A673 (cell line): ENCODE results near the gene ABHD17A. TPM values are rescaled to one million over a fixed set of nuclear protein-coding genes. Genes with fewer than 3 reads are reported as not detected.

Source experiments
- BruUV-seq: library from RNA; stranded (reverse); fragments of 400-500 nt; replicated peaks from 2 replicates; lab custom pipeline; 2021; lab: Mats Ljungman, UMichigan
- CTCF ChIA-PET: fragments of 300-600 bp; sonication (Branson Sonifier 250); formaldehyde crosslinking; loops from one replicate; lab custom pipeline; 2022; ENCODE audit warnings: antibody characterized with exemption; lab: Charles Lee
- POLR2A ChIA-PET: fragments of 300-600 bp; sonication (Branson Sonifier 250); formaldehyde crosslinking; loops from one replicate; lab custom pipeline; 2022; ENCODE audit warnings: antibody characterized with exemption; ENCODE audit not compliant: low non-redundant PET; lab: Charles Lee
- DNase-seq: peaks from one replicate; pipeline ENCODE4 v3.0.0-alpha.2; 2015; ENCODE audit warnings: low spot score
- H3K27ac ChIP-seq: fragments of 200-600 bp; sonication (generic); 2 replicates; pipeline ENCODE4 v1.5.1; 2016; ENCODE audit warnings: mixed run types, low read depth, mild to moderate bottlenecking, mixed read lengths, antibody characterized with exemption, low read length; ENCODE audit not compliant: poor library complexity, severe bottlenecking
- H3K27me3 ChIP-seq: fragments of 200-600 bp; sonication (generic); replicated peaks from 2 replicates; pipeline ENCODE4 v1.6.1; 2017; ENCODE audit warnings: mixed run types, low read depth, mild to moderate bottlenecking, mixed read lengths, antibody characterized with exemption, low read length; ENCODE audit not compliant: insufficient read depth, poor library complexity
- H3K36me3 ChIP-seq: fragments of 200-600 bp; sonication (generic); 2 replicates; pipeline ENCODE4 v1.6.1; 2016; ENCODE audit warnings: mixed run types, mild to moderate bottlenecking, mixed read lengths, antibody characterized with exemption, low read length; ENCODE audit not compliant: insufficient read depth, poor library complexity, severe bottlenecking
- H3K4me1 ChIP-seq: fragments of 200-600 bp; sonication (generic); 2 replicates; pipeline ENCODE4 v1.6.1; 2017; ENCODE audit warnings: mixed run types, mild to moderate bottlenecking, mixed read lengths, antibody characterized with exemption, low read length; ENCODE audit not compliant: insufficient read depth, poor library complexity, severe bottlenecking
- H3K4me3 ChIP-seq: fragments of 200-600 bp; sonication (generic); 2 replicates; pipeline ENCODE4 v1.5.1; 2016; ENCODE audit warnings: low read depth, mixed run types, mild to moderate bottlenecking, mixed read lengths, low read length; ENCODE audit not compliant: poor library complexity, severe bottlenecking
- H3K9me3 ChIP-seq: fragments of 200-600 bp; sonication (generic); 2 replicates; pipeline ENCODE4 v1.6.1; 2016; ENCODE audit warnings: mixed run types, low read depth, mild to moderate bottlenecking, mixed read lengths, antibody characterized with exemption, low read length; ENCODE audit not compliant: poor library complexity, severe bottlenecking
- EZH2 ChIP-seq: fragments of 200-600 bp; sonication (generic); IDR thresholded peaks from 2 replicates; pipeline ENCODE4 v1.6.1; 2017; ENCODE audit warnings: borderline replicate concordance, low read depth, mild to moderate bottlenecking, mixed read lengths, antibody characterized with exemption, low read length; ENCODE audit not compliant: poor library complexity, severe bottlenecking
- intact Hi-C: fragments of 100-400 bp; cut with micrococcal nuclease; formaldehyde crosslinking; loops from one replicate; pipeline ENCODE4 v1.10.0; 2022; ENCODE audit not compliant: unreplicated experiment
- total RNA-seq: library from RNA; stranded (reverse); gene quantifications from 2 replicates; pipeline ENCODE4 v1.2.3, GENCODE V29; 2021
- TF ChIP-seq, protein P1 (sequence below): fragments of 300-800, 200-600 bp; sonication (generic); conservative IDR thresholded peaks from 2 replicates; pipeline ENCODE4 v1.5.1; 2017; ENCODE audit warnings: low read depth, mild to moderate bottlenecking, antibody characterized with exemption, low read length, moderate library complexity, mixed read lengths

Gene ABHD17A
- total RNA-seq, 1 experiment from 2014 or later: 56.9 TPM

DNA sequence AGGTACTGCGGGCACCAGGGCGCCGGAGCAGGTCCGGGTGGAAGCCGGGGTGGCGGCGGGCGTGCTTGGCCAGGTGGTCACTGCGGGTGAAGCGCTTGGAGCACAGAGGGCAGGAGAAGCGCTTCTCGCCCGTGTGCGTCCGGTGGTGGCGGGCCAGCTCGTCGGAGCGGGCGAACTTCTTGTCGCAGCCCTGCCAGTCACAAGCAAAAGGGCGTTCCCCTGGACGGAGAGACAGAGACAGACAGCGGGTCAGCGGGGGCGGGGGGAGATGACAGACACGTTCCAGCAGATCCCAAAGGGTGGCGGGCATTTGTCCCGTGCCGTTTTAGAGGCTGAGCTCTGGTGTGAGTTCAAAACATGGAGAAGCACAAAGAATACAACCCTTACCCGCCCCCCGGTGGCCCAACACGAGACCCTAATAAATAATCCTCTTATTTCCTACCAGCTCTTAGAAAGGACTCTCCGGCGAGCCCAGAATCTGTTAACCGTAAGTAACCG is 30.7 kb downstream of the ABHD17A start:
- peaks cover 4% of the 10 kb centered on the region for H3K36me3 ChIP-seq
- H3K27ac ChIP-seq: peak overlapping the region; percentile 63
- no peaks in the 10 kb centered on the region for H3K9me3 ChIP-seq
- peaks cover 80% of the 10 kb centered on the region for H3K4me1 ChIP-seq
- intact Hi-C loops: loop anchor here (5.0 kb wide), 1 partner anchor 587 kb away; the partner anchor contains the start of gene CIRBP
- DNase-seq: no peak
- ChIA-PET POLR2A (interaction anchor here (0.6 kb wide), 1 partner anchor 260 kb away, joined by 5 read pairs; no protein-coding TSS in a partner anchor), CTCF (interaction anchor here (0.6 kb wide), 1 partner anchor 29 kb away, joined by 5 read pairs; no protein-coding TSS in a partner anchor)
- no TSS peak for BruUV-seq
- no peaks in the 10 kb centered on the region for H3K27me3 ChIP-seq
- peak overlapping the region; percentile 43 for H3K4me3 ChIP-seq
- no peak for TF ChIP-seq EZH2
- TF ChIP-seq, protein P1, sequence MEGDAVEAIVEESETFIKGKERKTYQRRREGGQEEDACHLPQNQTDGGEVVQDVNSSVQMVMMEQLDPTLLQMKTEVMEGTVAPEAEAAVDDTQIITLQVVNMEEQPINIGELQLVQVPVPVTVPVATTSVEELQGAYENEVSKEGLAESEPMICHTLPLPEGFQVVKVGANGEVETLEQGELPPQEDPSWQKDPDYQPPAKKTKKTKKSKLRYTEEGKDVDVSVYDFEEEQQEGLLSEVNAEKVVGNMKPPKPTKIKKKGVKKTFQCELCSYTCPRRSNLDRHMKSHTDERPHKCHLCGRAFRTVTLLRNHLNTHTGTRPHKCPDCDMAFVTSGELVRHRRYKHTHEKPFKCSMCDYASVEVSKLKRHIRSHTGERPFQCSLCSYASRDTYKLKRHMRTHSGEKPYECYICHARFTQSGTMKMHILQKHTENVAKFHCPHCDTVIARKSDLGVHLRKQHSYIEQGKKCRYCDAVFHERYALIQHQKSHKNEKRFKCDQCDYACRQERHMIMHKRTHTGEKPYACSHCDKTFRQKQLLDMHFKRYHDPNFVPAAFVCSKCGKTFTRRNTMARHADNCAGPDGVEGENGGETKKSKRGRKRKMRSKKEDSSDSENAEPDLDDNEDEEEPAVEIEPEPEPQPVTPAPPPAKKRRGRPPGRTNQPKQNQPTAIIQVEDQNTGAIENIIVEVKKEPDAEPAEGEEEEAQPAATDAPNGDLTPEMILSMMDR: no peak

DNA sequence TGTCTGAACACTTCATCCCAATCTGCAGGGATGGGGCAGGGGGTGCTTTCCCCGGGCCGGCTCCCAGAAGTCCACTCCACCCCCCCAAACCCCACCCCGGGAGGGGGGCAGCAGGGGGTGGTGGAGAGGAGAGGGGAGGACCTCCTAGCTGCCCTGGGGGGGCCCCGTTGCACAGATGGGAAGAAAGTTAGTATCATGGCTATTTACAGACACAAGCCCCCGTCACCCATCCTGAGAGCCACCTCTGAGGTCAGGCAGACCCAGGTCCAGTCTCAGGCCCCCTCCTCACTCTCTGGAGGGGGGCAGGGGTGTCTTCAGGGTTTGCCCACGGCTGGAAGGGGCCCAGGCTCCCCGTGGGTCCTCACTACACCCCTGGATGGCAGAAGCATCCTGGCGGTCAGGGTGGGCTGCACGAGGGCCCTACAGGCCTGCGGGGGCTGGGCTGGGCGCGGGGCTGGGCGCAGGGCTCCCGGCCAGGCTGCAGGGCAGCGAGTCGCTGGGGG is 31.2 kb downstream of the ABHD17A start:
- intact Hi-C loops: no loop called here
- Histone ChIP-seq H3K4me3 (no peak overlapping the region), H3K4me1 (peaks cover 75% of the 10 kb centered on the region), H3K27ac (peak overlapping the region; percentile 63), H3K27me3 (no peaks in the 10 kb centered on the region), H3K9me3 (no peaks in the 10 kb centered on the region), H3K36me3 (peaks cover 4% of the 10 kb centered on the region)
- CTCF ChIA-PET: no interaction called here
- no TSS peak for BruUV-seq
- POLR2A ChIA-PET: no interaction called here
- no peak for DNase-seq
- TF ChIP-seq, protein P1: no peak
- TF ChIP-seq EZH2: no peak

DNA sequence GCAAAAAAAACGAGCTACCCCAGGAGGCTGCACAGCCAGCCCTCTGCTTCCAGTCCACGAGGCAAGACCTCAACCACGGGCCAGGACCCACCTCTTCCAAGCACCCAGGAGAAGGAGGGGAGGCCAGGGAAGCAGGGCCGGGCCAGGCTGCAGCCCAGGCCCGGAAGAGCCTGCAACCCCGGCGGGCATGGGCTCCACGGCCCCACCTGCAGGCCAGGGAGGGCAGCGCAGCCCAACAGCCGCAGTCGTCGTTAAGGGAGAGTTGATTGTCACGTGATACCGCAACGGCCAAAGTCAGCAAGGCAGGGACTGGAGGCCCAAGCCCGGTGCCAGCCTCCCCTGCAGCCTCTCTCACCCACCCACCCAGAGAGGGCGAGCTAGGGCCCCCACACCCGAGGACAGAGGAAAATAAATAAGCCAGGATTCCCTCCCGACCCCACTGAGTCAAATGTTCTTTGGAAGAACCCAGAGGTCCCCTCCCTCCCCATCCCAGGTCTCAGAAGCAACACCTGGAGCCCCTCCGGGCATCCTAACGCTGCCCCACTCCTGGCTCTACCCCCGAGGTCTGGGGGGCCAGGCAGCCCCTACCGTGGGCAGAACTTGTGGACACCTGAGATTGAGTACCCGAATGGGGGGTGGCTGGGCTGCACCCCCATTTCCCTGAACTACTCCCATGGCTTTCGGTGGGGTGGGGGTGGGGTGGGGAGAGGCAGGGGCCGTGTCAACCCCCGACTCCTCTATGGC is 31.8 kb downstream of the ABHD17A start:
- Histone ChIP-seq H3K4me3 (no peak overlapping the region), H3K9me3 (no peaks in the 10 kb centered on the region), H3K27ac (peak overlapping the region; percentile 76), H3K27me3 (no peaks in the 10 kb centered on the region), H3K4me1 (peaks cover 68% of the 10 kb centered on the region), H3K36me3 (peaks cover 4% of the 10 kb centered on the region)
- ChIA-PET CTCF (no interaction called here), POLR2A (no interaction called here)
- TF ChIP-seq, protein P1: peak; percentile 96
- no peak for TF ChIP-seq EZH2
- intact Hi-C loops: no loop called here
- DNase-seq: peak; percentile 89
- TSS peak; percentile 47 for BruUV-seq
